ENCODE measurements around the gene ZNF331.

ZNF331 gene

DNA sequence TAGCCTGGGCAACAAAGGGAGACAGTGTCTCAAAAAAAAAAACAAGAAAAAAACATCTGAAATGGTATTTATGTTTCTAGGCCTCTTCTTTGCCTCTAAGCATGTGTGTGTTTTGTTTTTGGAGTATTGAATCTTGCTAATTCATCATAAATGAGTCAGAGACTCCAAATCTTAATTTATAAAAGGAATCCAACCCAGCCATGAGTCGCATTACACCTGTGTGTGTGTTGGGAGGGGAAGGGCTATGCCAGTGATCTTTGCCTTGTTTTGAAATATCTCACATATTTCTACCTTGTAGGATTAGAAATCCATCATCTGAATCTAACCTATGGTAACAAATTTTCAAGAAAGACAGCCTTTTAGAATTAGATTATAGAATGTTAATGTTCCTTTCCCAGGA is 4.0 kb downstream of the ZNF331 start:
- DNase-seq: no peak
- Histone ChIP-seq H3K4me3 (ENCODE audit: low read depth, low read length) (no peak overlapping the region), H3K36me3 (replicated peaks) (no peaks in the 10 kb centered on the region), H3K27me3 (replicated peaks) (no peaks in the 10 kb centered on the region), H3K27ac (no peak overlapping the region)
- TF ChIP-seq CTCF (IDR thresholded peaks at IDR 0.05; ENCODE audit: low read depth, low read length, missing control alignments): no peak
- in situ Hi-C loops (cut with HindIII; ENCODE audit: low pct_ligation_motif_present, low sequenced_read_pairs): no loop called here

DNA sequence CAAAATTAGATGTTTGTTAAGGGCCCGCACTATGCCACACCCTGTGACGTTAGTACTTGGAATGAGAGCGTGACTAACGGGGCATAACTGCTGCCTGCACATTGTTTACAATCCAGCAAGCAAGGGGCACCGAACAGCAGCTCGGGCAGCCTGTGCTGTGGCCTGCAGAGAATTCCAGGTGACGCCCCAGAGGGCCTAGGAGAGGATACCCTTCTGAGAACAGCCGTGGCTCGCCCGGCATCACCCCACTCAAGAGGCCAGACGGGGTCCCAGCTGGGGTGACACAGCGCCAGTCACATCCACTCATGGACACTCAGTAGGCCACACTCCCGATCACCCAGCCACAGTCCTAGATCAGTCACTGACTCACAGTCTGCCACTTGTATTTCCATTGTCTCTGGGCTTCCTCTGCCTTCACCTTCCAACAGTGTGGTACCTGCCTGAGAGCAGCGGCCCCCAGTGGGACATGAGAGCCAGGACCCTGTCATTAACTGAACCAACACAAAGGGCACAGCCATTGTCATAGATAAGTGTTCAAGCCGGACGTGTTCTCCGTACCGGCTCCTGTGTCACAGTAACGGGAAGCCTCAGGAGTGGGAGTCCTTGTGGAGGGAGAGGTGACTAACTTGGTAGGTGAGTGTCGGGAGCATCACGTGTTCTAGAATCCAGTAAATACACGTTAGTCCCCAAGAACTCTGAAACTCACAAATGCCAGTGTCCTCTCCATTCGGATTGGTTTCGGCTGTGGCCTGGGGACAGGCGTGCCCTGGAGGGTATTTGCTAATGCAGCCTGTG is 7.5 kb downstream of the ZNF331 start:
- in situ Hi-C loops (cut with HindIII; ENCODE audit: low pct_ligation_motif_present, low sequenced_read_pairs): no loop called here
- no peaks in the 10 kb centered on the region for H3K36me3 ChIP-seq (replicated peaks)
- H3K27ac ChIP-seq: peak overlapping the region; percentile 58

GRCh38 chr19:53546758-53547513 is 9.0 kb downstream of the ZNF331 start:
- Histone ChIP-seq H3K4me3 (ENCODE audit: low read depth, low read length) (no peak overlapping the region), H3K27ac (no peak overlapping the region), H3K36me3 (replicated peaks) (no peaks in the 10 kb centered on the region), H3K27me3 (replicated peaks) (no peaks in the 10 kb centered on the region)
- no peak for DNase-seq
- in situ Hi-C loops (cut with HindIII; ENCODE audit: low pct_ligation_motif_present, low sequenced_read_pairs): no loop called here
- TF ChIP-seq CTCF (IDR thresholded peaks at IDR 0.05; ENCODE audit: low read depth, low read length, missing control alignments): no peak

More for the DNA sequence above, 7.5 kb downstream of the ZNF331 start:
- DNase-seq: peak; percentile 55
- TF ChIP-seq CTCF (IDR thresholded peaks at IDR 0.05; ENCODE audit: low read depth, low read length, missing control alignments): no peak
- no peak overlapping the region for H3K4me3 ChIP-seq (ENCODE audit: low read depth, low read length)
- no peaks in the 10 kb centered on the region for H3K27me3 ChIP-seq (replicated peaks)

GRCh38 chr19:53549340-53549739 is 11.4 kb downstream of the ZNF331 start:
- DNase-seq: peak; percentile 28
- peak overlapping the region; percentile 11 for H3K27ac ChIP-seq
- in situ Hi-C loops (cut with HindIII; ENCODE audit: low pct_ligation_motif_present, low sequenced_read_pairs): no loop called here

GRCh38 chr19:53552001-53552721 is 14.2 kb downstream of the ZNF331 start:
- DNase-seq: no peak
- in situ Hi-C loops (cut with HindIII; ENCODE audit: low pct_ligation_motif_present, low sequenced_read_pairs): no loop called here
- Histone ChIP-seq H3K27me3 (replicated peaks) (no peaks in the 10 kb centered on the region), H3K36me3 (replicated peaks) (no peaks in the 10 kb centered on the region), H3K4me3 (ENCODE audit: low read depth, low read length) (no peak overlapping the region), H3K27ac (no peak overlapping the region)
- no peak for TF ChIP-seq CTCF (IDR thresholded peaks at IDR 0.05; ENCODE audit: low read depth, low read length, missing control alignments)

More at GRCh38 chr19:53549340-53549739, 11.4 kb downstream of the ZNF331 start:
- no peak for TF ChIP-seq CTCF (IDR thresholded peaks at IDR 0.05; ENCODE audit: low read depth, low read length, missing control alignments)
- no peak overlapping the region for H3K4me3 ChIP-seq (ENCODE audit: low read depth, low read length)
- no peaks in the 10 kb centered on the region for H3K36me3 ChIP-seq (replicated peaks)
- H3K27me3 ChIP-seq (replicated peaks): no peaks in the 10 kb centered on the region

Data from brain microvascular endothelial cell (primary cell).